Smooth muscle cell of the coronary artery (primary cell): ENCODE data around the gene AZIN2. TPM values are rescaled to one million over a fixed set of nuclear protein-coding genes. Genes with fewer than 3 reads are reported as not detected.

Experiments
- total RNA-seq: library from RNA; depleted of rRNA; stranded (reverse); fragments of >200 nt; gene quantifications from 2 replicates; pipeline ENCODE4 v1.2.3, GENCODE V29; 2014; ENCODE audit warnings: low replicate concordance

Gene AZIN2
- 4.8 and 10.2 TPM in 2 replicates for total RNA-seq

GRCh38 chr1:33080885-33081553, at the start of gene AZIN2:
Gene AZIN2, plus strand, starts transcription at chr1:33081153. Its CDS starts 1,097 bp downstream, at chr1:33082250.

GRCh38 chr1:33036526-33037503, 44.1 kb upstream of the AZIN2 start, which contains the start of gene AK2:
Gene AK2, minus strand, starts transcription at chr1:33036883. Its CDS starts 55 bp downstream, at chr1:33036828.

Other genes starting within 250 kb of the AZIN2 start
- gene FNDC5, start 210.2 kb upstream of the AZIN2 start, total RNA-seq, result 2.0 and 8.7 TPM in 2 replicates
- gene HPCA, start 194.7 kb upstream of the AZIN2 start, total RNA-seq, result not detected in 2 replicates
- gene TMEM54, start 179.8 kb upstream of the AZIN2 start, total RNA-seq, result 15.3 and 55.1 TPM in 2 replicates
- 13.7 and 14.6 TPM in 2 replicates for gene RNF19B, start 116.3 kb upstream of the AZIN2 start, total RNA-seq
- 36.4 and 88.5 TPM in 2 replicates for gene AK2, start 44.3 kb upstream of the AZIN2 start, total RNA-seq
- gene TRIM62, start 100.9 kb downstream of the AZIN2 start, total RNA-seq, result 0.70 and 2.2 TPM in 2 replicates
- 2.6 and 4.6 TPM in 2 replicates for gene ZNF362, start 175.3 kb downstream of the AZIN2 start, total RNA-seq
- gene A3GALT2, start 239.9 kb downstream of the AZIN2 start, total RNA-seq, result not detected in 2 replicates